GM12892 (cell line): Measurements from ENCODE around the gene RGPD3.

ENCODE experiments used
- DNase-seq: peaks from one replicate; pipeline ENCODE4 v3.0.0; 2011; ENCODE audit not compliant: insufficient read length
- FAIRE-seq: peaks from 2 replicates; lab custom pipeline; 2011; peaks lifted over from hg19 to GRCh38; lab: Jason Lieb, UNC
- POLR2A ChIP-seq: IDR thresholded peaks from 2 replicates; pipeline ENCODE4 v1.6.1; 2011; ENCODE audit warnings: low read depth, low read length, control low read depth
- POLR2AphosphoS5 ChIP-seq: IDR thresholded peaks from 2 replicates; pipeline ENCODE4 v1.6.1; 2011; ENCODE audit warnings: low read depth, low read length, control low read depth
- TAF1 ChIP-seq: IDR thresholded peaks from 2 replicates; pipeline ENCODE4 v1.6.1; 2011; ENCODE audit warnings: low read depth, mild to moderate bottlenecking, control low read depth, low read length, borderline replicate concordance

The RGPD3 gene

DNA sequence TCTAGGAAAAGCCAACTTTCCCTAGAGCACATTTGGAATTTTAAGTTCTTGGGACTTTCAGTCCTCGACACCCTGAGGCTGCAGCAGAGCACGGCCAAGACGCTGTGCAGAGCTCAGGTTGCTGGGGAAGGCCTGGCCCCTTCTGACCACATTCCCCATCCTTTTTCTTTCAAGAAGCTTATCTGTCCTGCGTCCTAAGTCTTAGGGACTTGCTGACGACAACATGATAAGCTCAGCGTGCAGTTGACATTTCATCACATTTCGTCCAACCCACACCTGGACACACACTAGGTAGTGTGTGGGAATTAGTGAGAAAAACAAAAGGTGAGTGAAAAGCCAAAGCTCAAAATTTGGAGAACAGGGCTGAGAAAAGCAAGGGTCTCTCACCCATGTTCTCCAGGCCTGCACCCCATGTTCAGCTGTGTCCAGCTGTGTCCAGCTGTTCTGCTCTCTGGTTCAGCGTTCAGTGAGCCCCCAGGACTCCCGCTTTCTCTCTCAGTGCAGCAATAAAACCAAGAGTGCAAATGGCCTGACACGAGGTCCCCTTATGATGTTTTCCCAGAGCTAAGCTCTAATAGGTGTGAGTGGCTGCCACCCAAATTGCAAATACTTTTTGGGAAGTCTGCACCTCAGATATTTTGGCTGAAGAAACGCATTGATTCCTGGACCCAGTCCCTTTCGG lies 101.9 kb downstream of the RGPD3 start:
- TF ChIP-seq POLR2AphosphoS5 (no peak), POLR2A (no peak)
- no peak for FAIRE-seq

DNA sequence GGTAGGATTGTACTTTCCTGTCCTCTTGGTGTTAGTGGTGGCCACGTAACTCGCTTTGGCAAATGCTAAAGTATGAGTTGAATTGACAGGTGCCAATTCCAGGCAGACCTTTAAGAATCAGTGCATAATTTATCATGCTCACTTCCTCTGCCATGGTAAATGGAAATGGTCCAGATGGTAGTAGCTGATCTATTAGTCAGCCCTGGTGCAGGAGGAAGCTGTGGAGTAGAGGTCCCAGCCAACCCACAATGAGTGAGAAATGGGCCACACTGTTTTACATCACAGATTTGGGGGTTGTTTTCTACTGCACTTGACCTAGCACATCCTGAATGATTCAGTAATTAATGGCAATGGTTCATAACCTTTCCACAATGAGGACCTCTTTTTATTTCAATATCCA lies 104.4 kb downstream of the RGPD3 start:
- TF ChIP-seq TAF1, result no peak
- TF ChIP-seq POLR2A, result no peak
- TF ChIP-seq POLR2AphosphoS5, result no peak
- FAIRE-seq (no peak), DNase-seq (no peak)

More for the DNA sequence above, 101.9 kb downstream of the RGPD3 start:
- no peak for DNase-seq

- no peak for DNase-seq
- FAIRE-seq, result no peak
- no peak for TF ChIP-seq POLR2AphosphoS5
- TF ChIP-seq POLR2A, result no peak
- no peak for TF ChIP-seq TAF1
Measured at GRCh38 chr2:106362789-106363188, 105.4 kb downstream of the RGPD3 start.

GRCh38 chr2:106359512-106359911 lies 108.7 kb downstream of the RGPD3 start:
- FAIRE-seq (no peak), DNase-seq (no peak)
- TF ChIP-seq POLR2AphosphoS5 (no peak), POLR2A (no peak)

DNA sequence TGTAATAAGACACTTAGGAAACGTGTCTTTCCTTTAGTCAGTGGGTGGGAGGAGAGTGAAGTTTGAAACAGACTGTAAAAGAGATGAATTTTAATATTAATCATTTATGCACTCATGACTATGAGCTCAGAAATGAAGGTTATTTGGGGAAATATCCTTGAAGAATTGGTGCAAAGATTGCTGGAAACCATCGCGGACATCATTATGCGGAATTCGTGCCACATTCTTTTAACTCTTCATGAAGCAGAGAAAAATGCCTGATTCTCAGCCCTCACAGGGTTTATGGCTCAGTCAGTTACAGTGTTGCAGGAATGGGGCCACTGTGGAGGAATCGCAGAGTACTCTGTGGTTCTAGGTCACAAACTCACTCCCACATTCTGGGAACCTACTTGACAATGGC lies 109.7 kb downstream of the RGPD3 start:
- no peak for TF ChIP-seq TAF1
- no peak for TF ChIP-seq POLR2A
- TF ChIP-seq POLR2AphosphoS5, result no peak
- no peak for DNase-seq
- FAIRE-seq, result no peak

GRCh38 chr2:106358081-106358480 lies 110.1 kb downstream of the RGPD3 start:
- FAIRE-seq (no peak), DNase-seq (no peak)
- TF ChIP-seq POLR2A (no peak), POLR2AphosphoS5 (no peak), TAF1 (no peak)

GRCh38 chr2:106356291-106356690 lies 111.9 kb downstream of the RGPD3 start:
- TF ChIP-seq POLR2A (no peak), POLR2AphosphoS5 (no peak), TAF1 (no peak)
- no peak for FAIRE-seq

DNA sequence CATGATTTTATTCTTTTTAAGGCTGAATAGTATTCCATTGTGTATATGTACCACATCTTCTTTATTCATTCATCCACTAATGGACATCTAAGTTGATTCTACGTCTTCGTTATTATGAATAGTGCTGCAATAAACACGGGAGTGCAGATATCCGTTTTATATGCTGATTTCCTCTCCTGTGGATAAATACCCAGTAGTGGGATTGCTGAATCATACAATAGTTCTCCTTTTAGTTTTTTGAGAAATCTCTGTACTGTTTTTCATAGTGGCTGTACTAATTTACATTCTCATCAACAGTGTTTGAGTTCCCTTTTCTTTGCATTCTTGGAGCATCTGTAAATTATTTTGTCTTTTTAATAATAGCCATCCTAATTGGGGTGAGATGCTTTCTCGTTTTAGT lies 114.5 kb downstream of the RGPD3 start:
- FAIRE-seq, result no peak
- DNase-seq, result no peak
- TF ChIP-seq POLR2A (no peak), TAF1 (no peak), POLR2AphosphoS5 (no peak)

More at GRCh38 chr2:106356291-106356690, 111.9 kb downstream of the RGPD3 start:
- no peak for DNase-seq

DNA sequence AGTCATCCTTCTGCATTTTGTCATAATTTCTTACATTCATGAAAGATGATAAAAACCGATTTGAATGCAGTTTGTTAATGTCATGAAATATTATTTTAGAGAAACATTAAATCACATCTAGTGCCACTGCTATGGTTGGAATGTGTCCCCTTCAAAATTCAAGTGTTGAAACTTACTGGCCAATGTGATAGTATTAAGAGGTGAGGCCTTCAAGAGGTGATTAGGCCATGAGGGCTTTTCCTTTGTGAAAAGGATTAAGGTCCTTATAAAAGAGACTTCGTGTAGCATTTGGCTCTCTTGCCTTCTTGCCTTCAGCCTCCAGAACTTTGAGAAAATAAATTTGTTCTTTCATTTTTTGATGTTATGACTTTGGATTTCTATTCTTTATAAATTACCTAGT lies 117.2 kb downstream of the RGPD3 start:
- TF ChIP-seq POLR2A, result no peak
- TF ChIP-seq POLR2AphosphoS5, result no peak
- TF ChIP-seq TAF1, result no peak
- FAIRE-seq, result no peak
- no peak for DNase-seq

- DNase-seq (no peak), FAIRE-seq (no peak)
- TF ChIP-seq TAF1, result no peak
- no peak for TF ChIP-seq POLR2A
- no peak for TF ChIP-seq POLR2AphosphoS5
Measured at GRCh38 chr2:106344302-106344701, 123.9 kb downstream of the RGPD3 start.

GRCh38 chr2:106343274-106343673 lies 124.9 kb downstream of the RGPD3 start:
- no peak for FAIRE-seq
- TF ChIP-seq TAF1 (no peak), POLR2A (no peak), POLR2AphosphoS5 (no peak)
- no peak for DNase-seq

DNA sequence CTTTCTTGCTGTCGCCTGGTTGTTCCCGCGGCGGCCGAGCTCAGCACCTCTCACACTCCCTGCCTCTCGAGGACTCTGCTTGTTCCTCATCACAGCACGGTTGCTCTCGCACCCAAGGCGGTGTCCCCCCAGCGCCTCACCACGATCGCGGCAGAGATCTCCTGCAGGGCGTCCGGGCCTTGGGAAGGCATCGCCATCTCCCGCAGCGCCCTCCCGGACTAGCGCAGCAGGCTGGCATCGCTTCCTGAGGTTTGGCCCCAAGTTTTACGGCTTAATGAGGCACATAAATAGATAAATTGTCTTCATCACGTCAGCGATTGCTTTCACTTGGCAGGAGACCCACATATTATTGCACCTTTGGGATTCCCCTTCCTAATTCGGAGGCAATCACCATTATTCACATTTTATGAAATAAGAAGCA lies 125.4 kb downstream of the RGPD3 start:
- FAIRE-seq (no peak), DNase-seq (no peak)
- TF ChIP-seq TAF1 (no peak), POLR2AphosphoS5 (no peak), POLR2A (no peak)
